ENCODE measurements around the gene GNAO1.

GNAO1 gene

GRCh38 chr16:56351481-56351880, 160.2 kb downstream of the GNAO1 start:
- no peak for DNase-seq

- no peak for DNase-seq
These were observed 161.2 kb downstream of the GNAO1 start for GRCh38 chr16:56352351-56353053.

- DNase-seq = no peak
These were observed 162.0 kb downstream of the GNAO1 start for GRCh38 chr16:56353054-56353921.

GRCh38 chr16:56354016-56354415, 162.7 kb downstream of the GNAO1 start:
- no peak for DNase-seq

GRCh38 chr16:56354746-56355145, 163.5 kb downstream of the GNAO1 start:
- no peak for DNase-seq

GRCh38 chr16:56355221-56355620, 163.9 kb downstream of the GNAO1 start:
- no peak for DNase-seq

GRCh38 chr16:56355786-56356275, 164.5 kb downstream of the GNAO1 start:
- DNase-seq = no peak

GRCh38 chr16:56356276-56357240, 165.3 kb downstream of the GNAO1 start:
- peak; percentile 81 for DNase-seq

- peak; percentile 67 for DNase-seq
These were observed 166.0 kb downstream of the GNAO1 start for GRCh38 chr16:56357241-56357764.

GRCh38 chr16:56357765-56358322, 166.6 kb downstream of the GNAO1 start:
- DNase-seq = no peak

- DNase-seq = no peak
These were observed 169.1 kb downstream of the GNAO1 start for GRCh38 chr16:56360117-56361008.

- DNase-seq = no peak
These were observed 170.9 kb downstream of the GNAO1 start for GRCh38 chr16:56362057-56362655.

GRCh38 chr16:56362706-56363105, 171.4 kb downstream of the GNAO1 start:
- no peak for DNase-seq

- no peak for DNase-seq
These were observed 172.0 kb downstream of the GNAO1 start for GRCh38 chr16:56363181-56363716.

- no peak for DNase-seq
These were observed 172.7 kb downstream of the GNAO1 start for GRCh38 chr16:56363781-56364565.

- DNase-seq = no peak
These were observed 173.6 kb downstream of the GNAO1 start for GRCh38 chr16:56364865-56365264.

GRCh38 chr16:56365552-56365951, 174.3 kb downstream of the GNAO1 start:
- DNase-seq = no peak

GRCh38 chr16:56366945-56367344, 175.7 kb downstream of the GNAO1 start:
- no peak for DNase-seq

- no peak for DNase-seq
These were observed 176.5 kb downstream of the GNAO1 start for GRCh38 chr16:56367764-56368163.

GRCh38 chr16:56368545-56368944, 177.3 kb downstream of the GNAO1 start:
- DNase-seq = no peak

All from fibroblast of skin of right quadriceps (primary cell).